ENCODE data around the gene PLCB1. TPM values are rescaled to one million over a fixed set of nuclear protein-coding genes. Genes with fewer than 3 reads are reported as not detected.

Gene PLCB1
- total and polyA plus RNA-seq, 2 donors (not counting 3 experiments of a cell fraction or from before 2014, with no cell fraction given), result 10.2 to 53.4 TPM

DNA sequence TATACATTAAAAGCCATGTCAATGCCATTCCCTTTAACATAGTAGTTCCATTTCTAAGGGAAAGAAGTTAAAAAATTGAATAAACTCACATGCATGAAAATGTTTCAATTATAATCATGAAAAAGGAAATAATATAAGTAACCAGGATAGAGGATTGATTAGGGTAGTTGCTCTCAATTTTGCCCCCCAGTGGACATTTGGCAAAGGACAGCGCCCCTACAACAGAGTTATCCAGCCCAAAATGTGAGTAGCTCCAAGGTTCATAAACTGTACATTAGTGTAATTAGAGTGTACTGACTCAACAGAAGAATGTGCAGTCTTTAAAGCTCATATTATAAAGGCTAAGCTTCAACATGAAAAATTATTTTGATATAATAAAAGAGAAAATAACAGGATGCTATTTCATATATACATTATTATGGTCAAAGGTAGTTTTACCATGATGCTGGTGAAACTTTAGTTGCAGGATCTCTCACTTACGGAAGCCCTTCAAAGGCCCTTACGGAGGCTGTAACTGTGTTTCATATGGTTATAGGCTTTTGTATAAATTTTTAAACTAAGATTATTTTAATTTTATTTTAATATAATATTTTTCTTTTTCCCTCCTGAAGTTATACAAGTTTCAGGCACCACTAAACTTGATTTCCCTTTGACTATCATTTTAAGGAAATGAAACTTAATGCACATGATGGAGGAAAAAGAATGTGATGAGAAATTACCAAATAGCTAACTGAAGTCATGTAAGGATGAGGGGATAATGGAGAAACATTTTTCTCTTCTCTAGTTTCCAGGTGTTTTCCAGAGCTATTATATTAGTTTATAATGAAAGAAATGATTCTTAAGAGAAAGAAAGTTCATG, 403.6 kb downstream of the PLCB1 start:
- Histone ChIP-seq H3K27me3 (ENCODE audit: control insufficient read depth in 2 of 2, insufficient read depth in 2 of 2, low read length in 2 of 2) (no peaks in the 10 kb centered on the region), H3K36me3 (ENCODE audit: control insufficient read depth in 2 of 2, extremely low read depth in 1 of 2, insufficient read depth in 2 of 2, low read length in 2 of 2) (no peaks in the 10 kb centered on the region), H3K4me3 (replicated peaks in 1 of 3; ENCODE audit: insufficient read depth in 1 of 3, low read depth in 1 of 3, low read length in 3 of 3) (no peak overlapping the region), H3K27ac (ENCODE audit: insufficient read depth, low read depth, low read length) (no peak overlapping the region), H2AFZ (ENCODE audit: low read depth, low read length) (no peak overlapping the region), H4K20me1 (replicated peaks; ENCODE audit: control insufficient read depth, extremely low read depth, insufficient read depth, low read length) (no peaks in the 10 kb centered on the region), H3K9ac (replicated peaks; ENCODE audit: extremely low read depth, insufficient read depth, low read length) (no peak overlapping the region), H3K79me2 (ENCODE audit: control insufficient read depth, insufficient read depth, low read length) (no peaks in the 10 kb centered on the region), H3K4me2 (ENCODE audit: insufficient read depth, low read length) (no peak overlapping the region), H3K9me3 (replicated peaks; ENCODE audit: control insufficient read depth, insufficient read depth, low read length) (no peaks in the 10 kb centered on the region), H3K9me1 (replicated peaks; ENCODE audit: control insufficient read depth, extremely low read depth, insufficient read depth, low read length) (no peaks in the 10 kb centered on the region), H3K4me1 (ENCODE audit: control insufficient read depth, extremely low read depth, insufficient read depth, low read length) (peaks cover 9% of the 10 kb centered on the region)
- intact Hi-C loops (cut with micrococcal nuclease), result loop anchor here (1.0 to 2.0 kb wide), 3 partner anchors 186 to 493 kb away; partner anchors contain the start of gene PLCB1
- dilution Hi-C loops (cut with MboI; ENCODE audit: extremely low pct_ligation_motif_present, low sequenced_read_pairs), result no loop called here
- POLR2A ChIA-PET, result no interaction called here
- no TSS peak for BruUV-seq (replicated peaks)
- peak; percentile 29 for DNase-seq (ENCODE audit: low read depth, low spot score)
- TF ChIP-seq, protein P1, sequence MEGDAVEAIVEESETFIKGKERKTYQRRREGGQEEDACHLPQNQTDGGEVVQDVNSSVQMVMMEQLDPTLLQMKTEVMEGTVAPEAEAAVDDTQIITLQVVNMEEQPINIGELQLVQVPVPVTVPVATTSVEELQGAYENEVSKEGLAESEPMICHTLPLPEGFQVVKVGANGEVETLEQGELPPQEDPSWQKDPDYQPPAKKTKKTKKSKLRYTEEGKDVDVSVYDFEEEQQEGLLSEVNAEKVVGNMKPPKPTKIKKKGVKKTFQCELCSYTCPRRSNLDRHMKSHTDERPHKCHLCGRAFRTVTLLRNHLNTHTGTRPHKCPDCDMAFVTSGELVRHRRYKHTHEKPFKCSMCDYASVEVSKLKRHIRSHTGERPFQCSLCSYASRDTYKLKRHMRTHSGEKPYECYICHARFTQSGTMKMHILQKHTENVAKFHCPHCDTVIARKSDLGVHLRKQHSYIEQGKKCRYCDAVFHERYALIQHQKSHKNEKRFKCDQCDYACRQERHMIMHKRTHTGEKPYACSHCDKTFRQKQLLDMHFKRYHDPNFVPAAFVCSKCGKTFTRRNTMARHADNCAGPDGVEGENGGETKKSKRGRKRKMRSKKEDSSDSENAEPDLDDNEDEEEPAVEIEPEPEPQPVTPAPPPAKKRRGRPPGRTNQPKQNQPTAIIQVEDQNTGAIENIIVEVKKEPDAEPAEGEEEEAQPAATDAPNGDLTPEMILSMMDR (IDR thresholded peaks at IDR 0.05; ENCODE audit: extremely low read depth in 1 of 2, insufficient read depth in 1 of 2, low read depth in 1 of 2, low read length in 2 of 2), result peak; percentile 49 to 60
- no peak for TF ChIP-seq GATA2 (IDR thresholded peaks at IDR 0.05; ENCODE audit: insufficient read depth, insufficient read length, low read depth, low read length)
- TF ChIP-seq, protein P2, sequence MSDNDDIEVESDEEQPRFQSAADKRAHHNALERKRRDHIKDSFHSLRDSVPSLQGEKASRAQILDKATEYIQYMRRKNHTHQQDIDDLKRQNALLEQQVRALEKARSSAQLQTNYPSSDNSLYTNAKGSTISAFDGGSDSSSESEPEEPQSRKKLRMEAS (IDR thresholded peaks at IDR 0.05; ENCODE audit: insufficient read depth, insufficient read length), result no peak
- TF ChIP-seq MYC (IDR thresholded peaks at IDR 0.05; ENCODE audit: low read depth, low read length), result no peak
- CTCF ChIA-PET, result interaction anchor here (0.6 to 5.2 kb wide), 14 partner anchors 10 to 599 kb away, joined by 3 to 46 read pairs (median 5); partner anchors contain the start of gene PLCB1
- peak; percentile 52 for FAIRE-seq
